DOHH2 (cell line): ENCODE results near the gene SUGCT.
A peak's percentile ranks its signal among the peaks of the same experiment; 100 is the strongest.

Experiments
- H3F3A ChIP-seq: fragments of 200-600 bp; sonication (generic), shearing (Covaris generic); 2 replicates; pipeline ENCODE4 v1.6.0; 2016; ENCODE audit warnings: antibody characterized with exemption, mild to moderate bottlenecking; ENCODE audit not compliant: control insufficient read depth, insufficient read depth
- H3K27ac ChIP-seq: fragments of 200-600 bp; sonication (generic); 2 replicates; pipeline ENCODE4 v1.5.1; 2014; ENCODE audit warnings: low read depth, mild to moderate bottlenecking, low read length, moderate library complexity
- H3K27me3 ChIP-seq: fragments of 200-600 bp; sonication (generic); 2 replicates; pipeline ENCODE4 v1.6.1; 2014; ENCODE audit warnings: mild to moderate bottlenecking, low read length, mixed read lengths; ENCODE audit not compliant: control insufficient read depth
- H3K36me3 ChIP-seq: fragments of 200-600 bp; sonication (generic); 2 replicates; pipeline ENCODE4 v1.6.1; 2014; ENCODE audit warnings: mild to moderate bottlenecking, low read length, moderate library complexity, mixed read lengths; ENCODE audit not compliant: control insufficient read depth
- H3K4me1 ChIP-seq: fragments of 200-600 bp; sonication (generic); 2 replicates; pipeline ENCODE4 v1.6.1; 2014; ENCODE audit warnings: mild to moderate bottlenecking, low read length, mixed read lengths; ENCODE audit not compliant: control insufficient read depth
- H3K4me2 ChIP-seq: fragments of 200-600 bp; sonication (generic); 2 replicates; pipeline ENCODE4 v1.6.0; 2014; ENCODE audit warnings: mild to moderate bottlenecking, low read length, moderate library complexity
- H3K4me3 ChIP-seq: fragments of 200-600 bp; sonication (generic); 2 replicates; pipeline ENCODE4 v1.5.1; 2014; ENCODE audit warnings: mild to moderate bottlenecking, low read length, mixed read lengths
- H3K79me2 ChIP-seq: fragments of 200-600 bp; sonication (generic); 2 replicates; pipeline ENCODE4 v1.6.1; 2014; ENCODE audit warnings: mild to moderate bottlenecking, low read length, mixed read lengths; ENCODE audit not compliant: control insufficient read depth
- H3K9me2 ChIP-seq: fragments of 200-600 bp; sonication (generic); replicated peaks from 2 replicates; pipeline ENCODE4 v1.6.1; 2014; ENCODE audit warnings: mild to moderate bottlenecking, low read length, mixed read lengths; ENCODE audit not compliant: control insufficient read depth
- H3K9me3 ChIP-seq: fragments of 200-600 bp; sonication (generic); 2 replicates; pipeline ENCODE4 v1.6.1; 2014; ENCODE audit warnings: antibody characterized with exemption, low read length, mixed read lengths; ENCODE audit not compliant: control insufficient read depth, insufficient read depth
- H4K20me1 ChIP-seq: fragments of 200-600 bp; sonication (generic); 2 replicates; pipeline ENCODE4 v1.6.0; 2014; ENCODE audit warnings: low read depth, mild to moderate bottlenecking, antibody characterized with exemption, low read length, moderate library complexity; ENCODE audit not compliant: control insufficient read depth, insufficient read depth
- CTCF ChIP-seq: fragments of 200-600 bp; sonication (generic); IDR thresholded peaks from one replicate; pipeline ENCODE4 v1.5.1; 2014; ENCODE audit warnings: antibody characterized with exemption, mild to moderate bottlenecking, low read depth, low read length; ENCODE audit not compliant: poor library complexity, severe bottlenecking
- EZH2phosphoT487 ChIP-seq: fragments of 200-600 bp; sonication (generic); IDR thresholded peaks from 2 replicates; pipeline ENCODE4 v1.6.1; 2017; ENCODE audit warnings: borderline replicate concordance, mild to moderate bottlenecking, antibody characterized with exemption, low read length, moderate library complexity, mixed read lengths

Gene SUGCT

GRCh38 chr7:40760987-40761386, 626.2 kb downstream of the SUGCT start:
- Histone ChIP-seq H3K4me3 (no peak overlapping the region), H3F3A (no peaks in the 10 kb centered on the region), H3K27ac (no peak overlapping the region), H4K20me1 (no peaks in the 10 kb centered on the region), H3K4me1 (peaks cover 32% of the 10 kb centered on the region), H3K4me2 (no peak overlapping the region), H3K36me3 (no peaks in the 10 kb centered on the region), H3K27me3 (no peaks in the 10 kb centered on the region), H3K9me3 (no peaks in the 10 kb centered on the region), H3K9me2 (no peaks in the 10 kb centered on the region), H3K79me2 (no peaks in the 10 kb centered on the region)
- TF ChIP-seq EZH2phosphoT487 (no peak), CTCF (no peak)

- H3K9me3 ChIP-seq: no peaks in the 10 kb centered on the region
- H3K9me2 ChIP-seq: no peaks in the 10 kb centered on the region
- no peaks in the 10 kb centered on the region for H3K36me3 ChIP-seq
- TF ChIP-seq CTCF: peak; percentile 12
- TF ChIP-seq EZH2phosphoT487: no peak
- no peak overlapping the region for H3K4me3 ChIP-seq
- no peaks in the 10 kb centered on the region for H3K79me2 ChIP-seq
- no peaks in the 10 kb centered on the region for H3F3A ChIP-seq
- no peaks in the 10 kb centered on the region for H4K20me1 ChIP-seq
- no peaks in the 10 kb centered on the region for H3K27me3 ChIP-seq
- H3K27ac ChIP-seq: no peak overlapping the region
- peaks cover 33% of the 10 kb centered on the region for H3K4me1 ChIP-seq
- H3K4me2 ChIP-seq: no peak overlapping the region
Observed at GRCh38 chr7:40761762-40762560, 627.2 kb downstream of the SUGCT start.

GRCh38 chr7:40763319-40764287, 628.8 kb downstream of the SUGCT start:
- H3K4me2 ChIP-seq: peak overlapping the region; percentile 10; the same call in 1 of the 2 replicates
- H3K79me2 ChIP-seq: no peaks in the 10 kb centered on the region
- H3K4me1 ChIP-seq: peaks cover 33% of the 10 kb centered on the region
- no peaks in the 10 kb centered on the region for H3K9me2 ChIP-seq
- H3K27me3 ChIP-seq: no peaks in the 10 kb centered on the region
- no peak overlapping the region for H3K4me3 ChIP-seq
- no peaks in the 10 kb centered on the region for H3F3A ChIP-seq
- no peaks in the 10 kb centered on the region for H4K20me1 ChIP-seq
- H3K9me3 ChIP-seq: no peaks in the 10 kb centered on the region
- TF ChIP-seq CTCF (peak; percentile 13), EZH2phosphoT487 (no peak)
- no peaks in the 10 kb centered on the region for H3K36me3 ChIP-seq
- H3K27ac ChIP-seq: no peak overlapping the region
